Measurements from ENCODE around the gene SERPINB1. TPM values are rescaled to one million over a fixed set of nuclear protein-coding genes. Genes with fewer than 3 reads are reported as not detected.

Gene SERPINB1
- total RNA-seq, 1 experiment from 2014 or later: 73.2 TPM

DNA sequence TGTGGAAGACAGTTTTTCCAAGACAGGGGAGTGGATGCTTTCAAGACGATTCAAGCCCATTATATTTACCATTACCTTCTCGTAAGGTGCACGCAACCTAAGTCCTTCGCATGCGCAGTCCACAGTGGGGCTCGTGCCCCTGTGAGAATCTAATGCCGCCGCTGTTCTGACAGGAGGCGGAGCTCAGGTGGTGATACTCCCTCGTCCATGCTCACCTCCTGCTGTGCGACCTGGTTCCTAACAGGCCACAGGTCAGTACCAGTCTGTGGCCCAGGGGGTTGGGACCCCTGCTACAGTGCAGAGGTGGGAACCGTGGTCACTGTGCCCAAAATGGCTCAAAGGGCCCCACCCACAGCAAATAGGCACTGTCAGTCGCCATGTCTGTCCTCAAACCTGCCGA lies 36.6 kb downstream of the SERPINB1 start (continued):
- TF ChIP-seq EZH2phosphoT487 (IDR thresholded peaks at IDR 0.05; ENCODE audit: borderline replicate concordance): no peak

DNA sequence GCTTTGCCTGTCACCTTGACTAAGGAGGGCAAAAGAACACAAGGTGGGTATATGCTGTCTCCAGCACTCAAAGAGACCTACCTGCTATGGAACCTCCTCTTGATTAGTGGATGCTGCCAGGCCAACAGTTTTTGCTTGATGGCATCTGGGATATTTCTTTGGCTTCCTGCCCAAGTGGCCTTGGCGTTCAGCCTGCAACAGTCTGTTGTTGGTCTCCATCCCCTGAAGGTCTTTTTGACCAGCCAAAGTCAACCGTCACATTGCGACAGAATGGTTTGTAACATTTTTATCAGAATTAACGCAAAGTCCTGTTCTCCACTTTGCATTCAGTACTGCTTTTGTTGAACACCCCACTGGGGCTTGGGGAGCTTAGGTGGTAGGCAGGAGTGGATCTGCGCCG lies 37.1 kb downstream of the SERPINB1 start:
- H3K79me2 ChIP-seq (ENCODE audit: insufficient read depth, low read length): no peaks in the 10 kb centered on the region
- no peaks in the 10 kb centered on the region for H4K20me1 ChIP-seq (ENCODE audit: insufficient read depth)
- ChIA-PET RAD21 (ENCODE audit: low non-redundant PET in 1 of 2, low total read pairs in 2 of 2, uncharacterized antibody in 2 of 2, unreplicated experiment in 2 of 2) (no interaction called here), POLR2A (no interaction called here), CTCF (interaction anchor here (0.9 kb wide), 1 partner anchor 13 kb away, joined by 3 read pairs; no protein-coding TSS in a partner anchor)
- no peak overlapping the region for H2AFZ ChIP-seq (ENCODE audit: low read depth, low read length, poor library complexity, severe bottlenecking)
- peaks cover 2 to 31% of the 10 kb centered on the region in 2 experiments for H3K4me1 ChIP-seq (ENCODE audit: control insufficient read depth in 1 of 2, insufficient read depth in 2 of 2, low read length in 2 of 2)
- no peaks in the 10 kb centered on the region for H3K9me3 ChIP-seq (ENCODE audit: control insufficient read depth in 1 of 2, insufficient read depth in 1 of 2, low read depth in 1 of 2, low read length in 2 of 2)
- H3K27ac ChIP-seq (ENCODE audit: low read depth, low read length): no peak overlapping the region
- no peak for ATAC-seq
- no peak overlapping the region for H3K9ac ChIP-seq (ENCODE audit: low read length)
- H3K27me3 ChIP-seq (ENCODE audit: insufficient read depth, low read length): no peaks in the 10 kb centered on the region
- TF ChIP-seq FOSL1 (IDR thresholded peaks at IDR 0.05; ENCODE audit: low read depth): no peak
- no peak for TF ChIP-seq POLR2A (IDR thresholded peaks at IDR 0.05; ENCODE audit: borderline replicate concordance, extremely low read depth, insufficient read depth, insufficient read length)
- TF ChIP-seq, protein P1, sequence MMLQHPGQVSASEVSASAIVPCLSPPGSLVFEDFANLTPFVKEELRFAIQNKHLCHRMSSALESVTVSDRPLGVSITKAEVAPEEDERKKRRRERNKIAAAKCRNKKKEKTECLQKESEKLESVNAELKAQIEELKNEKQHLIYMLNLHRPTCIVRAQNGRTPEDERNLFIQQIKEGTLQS (IDR thresholded peaks at IDR 0.05): no peak
- no peak for TF ChIP-seq CBX3 (IDR thresholded peaks at IDR 0.05; ENCODE audit: low read depth)
- intact Hi-C loops (cut with micrococcal nuclease): no loop called here
- H3K9me2 ChIP-seq (ENCODE audit: insufficient read depth): no peaks in the 10 kb centered on the region
- no peaks in the 10 kb centered on the region for H3K36me3 ChIP-seq (ENCODE audit: control insufficient read depth in 1 of 2, insufficient read depth in 2 of 2, low read length in 2 of 2)
- no peak overlapping the region for H3K4me2 ChIP-seq (ENCODE audit: low read length)
- BruUV-seq (replicated peaks): no TSS peak
- DNase-seq (ENCODE audit: low read depth, low spot score): no peak
- H3K4me3 ChIP-seq (replicated peaks in 1 of 2; ENCODE audit: low read depth in 1 of 2, low read length in 2 of 2): no peak overlapping the region

DNA sequence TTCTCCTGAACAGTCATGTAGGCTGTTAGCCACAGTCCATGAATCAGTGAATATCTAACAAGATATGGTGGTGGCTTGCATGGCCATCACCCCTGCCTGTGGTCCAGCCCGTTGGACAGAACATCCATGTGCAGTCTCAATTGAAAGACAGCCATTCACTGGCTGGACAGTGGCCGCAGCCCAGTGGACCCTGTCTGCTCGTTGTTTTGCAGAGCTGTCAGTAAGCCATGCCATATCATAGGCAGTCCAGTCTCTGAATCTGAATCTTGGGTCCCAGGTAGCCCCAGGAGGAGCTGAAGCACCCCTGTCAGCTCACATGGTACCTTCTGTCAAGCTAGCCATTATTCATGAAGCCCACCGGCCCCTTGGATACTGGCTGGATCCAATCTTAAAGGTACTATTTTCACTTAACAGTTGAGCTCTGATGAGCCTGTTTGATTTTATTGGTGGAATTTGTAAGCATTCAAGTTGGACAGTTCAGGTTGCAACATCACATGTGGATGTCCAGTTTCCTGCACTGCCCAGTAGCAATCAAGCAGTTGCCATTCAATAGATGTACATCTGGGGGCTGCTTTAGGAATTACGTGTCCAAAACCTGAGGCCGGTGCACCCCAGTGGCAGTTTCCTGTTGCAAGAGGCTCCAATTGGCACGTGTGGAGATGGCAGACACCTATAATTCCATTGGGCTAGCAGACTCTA lies 37.8 kb downstream of the SERPINB1 start:
- no peaks in the 10 kb centered on the region for H3K27me3 ChIP-seq (ENCODE audit: insufficient read depth, low read length)
- H3K27ac ChIP-seq (ENCODE audit: low read depth, low read length): no peak overlapping the region
- H3K79me2 ChIP-seq (ENCODE audit: insufficient read depth, low read length): no peaks in the 10 kb centered on the region
- H3K4me2 ChIP-seq (ENCODE audit: low read length): no peak overlapping the region
- no peak for DNase-seq (ENCODE audit: low read depth, low spot score)
- no peak overlapping the region for H2AFZ ChIP-seq (ENCODE audit: low read depth, low read length, poor library complexity, severe bottlenecking)
- no peaks in the 10 kb centered on the region for H3K9me3 ChIP-seq (ENCODE audit: control insufficient read depth in 1 of 2, insufficient read depth in 1 of 2, low read depth in 1 of 2, low read length in 2 of 2)
- BruUV-seq (replicated peaks): no TSS peak
- RAD21 ChIA-PET (ENCODE audit: low non-redundant PET in 1 of 2, low total read pairs in 2 of 2, uncharacterized antibody in 2 of 2, unreplicated experiment in 2 of 2): no interaction called here
- intact Hi-C loops (cut with micrococcal nuclease): no loop called here
- CTCF ChIA-PET: interaction anchor here (0.9 kb wide), 1 partner anchor 13 kb away, joined by 3 read pairs; no protein-coding TSS in a partner anchor
- no peaks in the 10 kb centered on the region for H3K36me3 ChIP-seq (ENCODE audit: control insufficient read depth in 1 of 2, insufficient read depth in 2 of 2, low read length in 2 of 2)
- H4K20me1 ChIP-seq (ENCODE audit: insufficient read depth): no peaks in the 10 kb centered on the region
- H3K4me3 ChIP-seq (replicated peaks in 1 of 2; ENCODE audit: low read depth in 1 of 2, low read length in 2 of 2): no peak overlapping the region
- no peak for ATAC-seq
- no peak overlapping the region for H3K9ac ChIP-seq (ENCODE audit: low read length)
- H3K4me1 ChIP-seq (ENCODE audit: control insufficient read depth in 1 of 2, insufficient read depth in 2 of 2, low read length in 2 of 2): peaks cover 0 to 29% of the 10 kb centered on the region in 2 experiments; a peak in 3 of 4 replicates
- POLR2A ChIA-PET: no interaction called here
- H3K9me2 ChIP-seq (ENCODE audit: insufficient read depth): no peaks in the 10 kb centered on the region
- TF ChIP-seq, protein P1 (IDR thresholded peaks at IDR 0.05): no peak
- TF ChIP-seq RAD21 (IDR thresholded peaks at IDR 0.05; ENCODE audit: low read depth): no peak
- no peak for TF ChIP-seq SRF (IDR thresholded peaks at IDR 0.05; ENCODE audit: low read depth)
- TF ChIP-seq, protein P2, sequence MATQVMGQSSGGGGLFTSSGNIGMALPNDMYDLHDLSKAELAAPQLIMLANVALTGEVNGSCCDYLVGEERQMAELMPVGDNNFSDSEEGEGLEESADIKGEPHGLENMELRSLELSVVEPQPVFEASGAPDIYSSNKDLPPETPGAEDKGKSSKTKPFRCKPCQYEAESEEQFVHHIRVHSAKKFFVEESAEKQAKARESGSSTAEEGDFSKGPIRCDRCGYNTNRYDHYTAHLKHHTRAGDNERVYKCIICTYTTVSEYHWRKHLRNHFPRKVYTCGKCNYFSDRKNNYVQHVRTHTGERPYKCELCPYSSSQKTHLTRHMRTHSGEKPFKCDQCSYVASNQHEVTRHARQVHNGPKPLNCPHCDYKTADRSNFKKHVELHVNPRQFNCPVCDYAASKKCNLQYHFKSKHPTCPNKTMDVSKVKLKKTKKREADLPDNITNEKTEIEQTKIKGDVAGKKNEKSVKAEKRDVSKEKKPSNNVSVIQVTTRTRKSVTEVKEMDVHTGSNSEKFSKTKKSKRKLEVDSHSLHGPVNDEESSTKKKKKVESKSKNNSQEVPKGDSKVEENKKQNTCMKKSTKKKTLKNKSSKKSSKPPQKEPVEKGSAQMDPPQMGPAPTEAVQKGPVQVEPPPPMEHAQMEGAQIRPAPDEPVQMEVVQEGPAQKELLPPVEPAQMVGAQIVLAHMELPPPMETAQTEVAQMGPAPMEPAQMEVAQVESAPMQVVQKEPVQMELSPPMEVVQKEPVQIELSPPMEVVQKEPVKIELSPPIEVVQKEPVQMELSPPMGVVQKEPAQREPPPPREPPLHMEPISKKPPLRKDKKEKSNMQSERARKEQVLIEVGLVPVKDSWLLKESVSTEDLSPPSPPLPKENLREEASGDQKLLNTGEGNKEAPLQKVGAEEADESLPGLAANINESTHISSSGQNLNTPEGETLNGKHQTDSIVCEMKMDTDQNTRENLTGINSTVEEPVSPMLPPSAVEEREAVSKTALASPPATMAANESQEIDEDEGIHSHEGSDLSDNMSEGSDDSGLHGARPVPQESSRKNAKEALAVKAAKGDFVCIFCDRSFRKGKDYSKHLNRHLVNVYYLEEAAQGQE (IDR thresholded peaks at IDR 0.05; ENCODE audit: low read depth): no peak
- no peak for TF ChIP-seq SP1 (IDR thresholded peaks at IDR 0.05; ENCODE audit: low read depth)
- TF ChIP-seq, protein P3, sequence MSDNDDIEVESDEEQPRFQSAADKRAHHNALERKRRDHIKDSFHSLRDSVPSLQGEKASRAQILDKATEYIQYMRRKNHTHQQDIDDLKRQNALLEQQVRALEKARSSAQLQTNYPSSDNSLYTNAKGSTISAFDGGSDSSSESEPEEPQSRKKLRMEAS (IDR thresholded peaks at IDR 0.05): no peak
- TF ChIP-seq TCF7L2 (IDR thresholded peaks at IDR 0.05; ENCODE audit: borderline replicate concordance, extremely low read depth, insufficient read depth, insufficient read length): no peak
- no peak for TF ChIP-seq ZNF274 (IDR thresholded peaks at IDR 0.05; ENCODE audit: low read depth, low read length)
